PC-9 (cell line): ENCODE results near the gene SNX1.

Experiments used
- EZH2 ChIP-seq: fragments of 200-600 bp; sonication (generic); IDR thresholded peaks from 2 replicates; pipeline ENCODE4 v1.8.0; 2017; ENCODE audit warnings: antibody characterized with exemption, low read depth
- TF ChIP-seq, protein P1 (sequence below): fragments of 200-600 bp; sonication (generic); conservative IDR thresholded peaks from 2 replicates; pipeline ENCODE4 v1.6.1; 2017; ENCODE audit warnings: mixed run types, antibody characterized with exemption, mild to moderate bottlenecking, moderate library complexity

GRCh38 chr15:64122444-64122843 is 26.7 kb downstream of the SNX1 start:
- TF ChIP-seq, protein P1, sequence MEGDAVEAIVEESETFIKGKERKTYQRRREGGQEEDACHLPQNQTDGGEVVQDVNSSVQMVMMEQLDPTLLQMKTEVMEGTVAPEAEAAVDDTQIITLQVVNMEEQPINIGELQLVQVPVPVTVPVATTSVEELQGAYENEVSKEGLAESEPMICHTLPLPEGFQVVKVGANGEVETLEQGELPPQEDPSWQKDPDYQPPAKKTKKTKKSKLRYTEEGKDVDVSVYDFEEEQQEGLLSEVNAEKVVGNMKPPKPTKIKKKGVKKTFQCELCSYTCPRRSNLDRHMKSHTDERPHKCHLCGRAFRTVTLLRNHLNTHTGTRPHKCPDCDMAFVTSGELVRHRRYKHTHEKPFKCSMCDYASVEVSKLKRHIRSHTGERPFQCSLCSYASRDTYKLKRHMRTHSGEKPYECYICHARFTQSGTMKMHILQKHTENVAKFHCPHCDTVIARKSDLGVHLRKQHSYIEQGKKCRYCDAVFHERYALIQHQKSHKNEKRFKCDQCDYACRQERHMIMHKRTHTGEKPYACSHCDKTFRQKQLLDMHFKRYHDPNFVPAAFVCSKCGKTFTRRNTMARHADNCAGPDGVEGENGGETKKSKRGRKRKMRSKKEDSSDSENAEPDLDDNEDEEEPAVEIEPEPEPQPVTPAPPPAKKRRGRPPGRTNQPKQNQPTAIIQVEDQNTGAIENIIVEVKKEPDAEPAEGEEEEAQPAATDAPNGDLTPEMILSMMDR = no peak
- no peak for TF ChIP-seq EZH2
